NT2/D1 (cell line): ENCODE data around the gene CDK16.

Experiments
- DNase-seq: peaks from one replicate; pipeline ENCODE4 v3.0.0-alpha.2; 2011; ENCODE audit warnings: low read depth, low spot score
- H3K27me3 ChIP-seq: 2 replicates; pipeline ENCODE4 v1.6.0; 2011; ENCODE audit warnings: mild to moderate bottlenecking; ENCODE audit not compliant: insufficient read length, insufficient read depth
- H3K36me3 ChIP-seq: 2 replicates; pipeline ENCODE4 v1.6.1; 2011; ENCODE audit warnings: mild to moderate bottlenecking, low read length, mixed read lengths; ENCODE audit not compliant: insufficient read depth, insufficient read length
- H3K4me1 ChIP-seq: 2 replicates; pipeline ENCODE4 v1.5.1; 2011; ENCODE audit not compliant: insufficient read depth, insufficient read length
- H3K4me3 ChIP-seq: 2 replicates; pipeline ENCODE4 v1.5.1; 2011; ENCODE audit warnings: low read depth; ENCODE audit not compliant: insufficient read length
- H3K9ac ChIP-seq: 2 replicates; pipeline ENCODE4 v1.6.0; 2011; ENCODE audit warnings: low read depth; ENCODE audit not compliant: insufficient read length
- H3K9me3 ChIP-seq: 2 replicates; pipeline ENCODE4 v1.5.1; 2011; ENCODE audit warnings: mild to moderate bottlenecking, low read length; ENCODE audit not compliant: insufficient read depth
- SUZ12 ChIP-seq: IDR thresholded peaks from 2 replicates; pipeline ENCODE4 v1.6.1; 2011; ENCODE audit not compliant: insufficient read length, insufficient read depth; ENCODE audit errors: extremely low read depth
- YY1 ChIP-seq: IDR thresholded peaks from 2 replicates; pipeline ENCODE4 v1.6.1; 2011; ENCODE audit not compliant: insufficient read length, insufficient read depth
- ZNF274 ChIP-seq: IDR thresholded peaks from 2 replicates; pipeline ENCODE4 v1.6.1; 2011; ENCODE audit warnings: mild to moderate bottlenecking, low read depth, low read length

CDK16 gene

DNA sequence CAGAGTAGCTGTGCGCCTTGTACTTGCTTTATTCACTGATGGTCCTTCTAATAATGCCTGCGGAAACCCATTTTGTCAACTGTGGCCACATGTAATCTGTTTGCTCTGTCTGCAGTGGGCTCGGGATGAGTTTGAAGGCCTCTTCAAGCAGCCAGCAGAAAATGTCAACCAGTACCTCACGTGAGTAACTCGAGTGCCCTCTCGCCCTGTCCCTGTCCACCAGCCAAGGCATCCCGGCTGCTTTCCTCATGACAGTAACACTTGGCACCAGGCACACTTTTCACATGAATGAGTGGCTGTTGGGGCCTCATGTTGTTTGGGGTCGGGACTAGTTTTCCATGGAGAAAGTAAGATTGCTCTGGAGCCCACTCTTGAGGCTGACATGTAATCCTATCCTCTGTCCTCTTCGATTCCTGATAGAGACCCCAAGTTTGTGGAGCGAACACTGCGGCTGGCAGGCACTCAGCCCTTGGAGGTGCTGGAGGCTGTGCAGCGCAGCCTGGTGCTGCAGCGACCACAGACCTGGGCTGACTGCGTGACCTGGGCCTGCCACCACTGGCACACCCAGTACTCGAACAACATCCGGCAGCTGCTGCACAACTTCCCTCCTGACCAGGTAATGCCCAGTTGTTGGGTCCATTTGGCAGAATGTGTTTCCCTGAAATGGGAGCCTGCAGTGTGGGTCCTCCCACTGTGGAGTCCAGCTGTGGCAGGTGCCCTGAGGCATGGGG lies 8.8 kb upstream of the CDK16 start:
- no peak overlapping the region for H3K9ac ChIP-seq
- H3K4me1 ChIP-seq, result peaks cover 10% of the 10 kb centered on the region
- no peak overlapping the region for H3K4me3 ChIP-seq
- no peaks in the 10 kb centered on the region for H3K27me3 ChIP-seq
- no peaks in the 10 kb centered on the region for H3K9me3 ChIP-seq
- no peak for DNase-seq
- TF ChIP-seq SUZ12 (no peak), ZNF274 (no peak), YY1 (no peak)
- peaks cover 97% of the 10 kb centered on the region for H3K36me3 ChIP-seq

DNA sequence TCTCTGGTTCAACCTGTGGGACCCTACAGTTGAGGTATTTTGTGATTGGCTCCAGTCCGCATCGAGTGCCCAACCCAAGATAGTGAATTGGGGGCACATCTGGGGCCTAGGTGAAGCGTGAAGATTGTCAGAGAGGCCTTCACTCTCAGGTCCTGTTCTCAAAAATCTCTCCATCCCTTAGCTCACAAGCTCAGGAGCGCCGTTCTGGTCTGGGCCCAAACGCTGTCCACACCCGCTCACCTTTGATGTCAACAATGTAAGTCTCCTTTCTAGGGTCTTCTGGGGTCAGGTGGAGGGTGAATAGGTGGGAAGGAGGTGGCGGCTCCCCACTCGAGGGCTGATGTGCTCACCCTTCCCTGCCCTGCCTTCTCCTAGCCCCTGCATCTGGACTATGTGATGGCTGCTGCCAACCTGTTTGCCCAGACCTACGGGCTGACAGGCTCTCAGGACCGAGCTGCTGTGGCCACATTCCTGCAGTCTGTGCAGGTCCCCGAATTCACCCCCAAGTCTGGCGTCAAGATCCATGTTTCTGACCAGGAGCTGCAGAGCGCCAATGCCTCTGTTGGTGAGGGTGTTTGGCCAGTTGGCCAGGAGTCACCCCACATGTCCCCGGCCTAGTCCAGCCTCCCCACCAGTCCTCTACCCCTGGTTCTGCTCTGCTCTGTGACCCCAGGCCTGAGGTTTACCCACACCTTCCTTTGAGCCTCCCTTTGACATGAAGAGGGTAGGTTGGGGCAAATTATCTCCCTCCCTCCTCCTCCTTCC lies 7.6 kb upstream of the CDK16 start:
- Histone ChIP-seq H3K9ac (no peak overlapping the region), H3K36me3 (peaks cover 98% of the 10 kb centered on the region), H3K4me1 (peaks cover 17% of the 10 kb centered on the region), H3K4me3 (no peak overlapping the region), H3K27me3 (no peaks in the 10 kb centered on the region), H3K9me3 (no peaks in the 10 kb centered on the region)
- TF ChIP-seq YY1 (no peak), SUZ12 (no peak)
- DNase-seq, result no peak

DNA sequence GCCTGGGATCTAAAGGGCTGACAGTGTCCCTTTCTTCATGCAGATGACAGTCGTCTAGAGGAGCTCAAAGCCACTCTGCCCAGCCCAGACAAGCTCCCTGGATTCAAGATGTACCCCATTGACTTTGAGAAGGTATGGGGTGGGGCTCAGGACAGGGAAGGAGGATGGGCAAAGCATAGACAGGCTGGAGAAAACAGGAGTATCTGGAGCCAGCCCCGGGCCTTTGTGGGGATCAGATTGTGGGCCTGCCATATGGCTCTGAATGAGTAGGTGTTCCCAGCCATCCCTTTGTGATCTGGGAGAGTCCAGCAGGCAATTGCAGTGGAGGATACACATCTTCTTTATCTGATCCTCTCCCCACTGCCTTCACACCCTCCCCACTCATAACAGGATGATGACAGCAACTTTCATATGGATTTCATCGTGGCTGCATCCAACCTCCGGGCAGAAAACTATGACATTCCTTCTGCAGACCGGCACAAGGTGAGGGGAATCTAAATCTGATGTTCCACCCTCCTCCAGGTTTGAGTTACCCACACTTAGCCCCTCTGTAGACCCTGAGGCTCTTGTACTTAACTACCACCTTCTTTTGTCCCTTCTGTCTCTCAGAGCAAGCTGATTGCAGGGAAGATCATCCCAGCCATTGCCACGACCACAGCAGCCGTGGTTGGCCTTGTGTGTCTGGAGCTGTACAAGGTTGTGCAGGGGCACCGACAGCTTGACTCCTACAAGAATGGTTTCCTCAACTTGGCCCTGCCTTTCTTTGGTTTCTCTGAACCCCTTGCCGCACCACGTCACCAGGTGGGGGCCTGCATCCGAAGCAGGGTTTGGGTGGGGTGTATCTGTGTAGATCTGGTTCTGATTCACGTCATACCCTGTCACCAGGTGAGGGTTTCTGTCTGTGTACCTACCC lies 5.8 kb upstream of the CDK16 start:
- no peak overlapping the region for H3K4me3 ChIP-seq
- no peak for TF ChIP-seq YY1
- TF ChIP-seq ZNF274, result no peak
- no peak for TF ChIP-seq SUZ12
- no peak for DNase-seq
- no peaks in the 10 kb centered on the region for H3K27me3 ChIP-seq
- H3K36me3 ChIP-seq, result peaks cover 90% of the 10 kb centered on the region
- H3K9me3 ChIP-seq, result no peaks in the 10 kb centered on the region
- H3K9ac ChIP-seq, result no peak overlapping the region
- peaks cover 21% of the 10 kb centered on the region for H3K4me1 ChIP-seq

DNA sequence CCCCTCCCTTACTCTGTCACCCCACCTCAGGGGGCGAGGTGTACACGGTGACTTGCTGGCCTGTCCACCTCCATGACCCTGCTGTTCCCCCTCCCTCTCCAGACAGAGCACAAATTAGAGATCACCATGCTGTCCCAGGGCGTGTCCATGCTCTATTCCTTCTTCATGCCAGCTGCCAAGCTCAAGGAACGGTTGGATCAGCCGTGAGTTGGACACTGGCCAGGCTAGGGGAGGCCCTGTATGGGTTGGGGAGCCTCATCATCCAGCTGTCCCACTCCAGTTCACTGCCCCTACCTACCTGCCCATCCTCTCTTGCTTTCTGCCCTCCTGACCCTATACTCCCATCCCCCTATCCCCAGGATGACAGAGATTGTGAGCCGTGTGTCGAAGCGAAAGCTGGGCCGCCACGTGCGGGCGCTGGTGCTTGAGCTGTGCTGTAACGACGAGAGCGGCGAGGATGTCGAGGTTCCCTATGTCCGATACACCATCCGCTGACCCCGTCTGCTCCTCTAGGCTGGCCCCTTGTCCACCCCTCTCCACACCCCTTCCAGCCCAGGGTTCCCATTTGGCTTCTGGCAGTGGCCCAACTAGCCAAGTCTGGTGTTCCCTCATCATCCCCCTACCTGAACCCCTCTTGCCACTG lies 3.9 kb upstream of the CDK16 start:
- no peak for DNase-seq
- no peaks in the 10 kb centered on the region for H3K27me3 ChIP-seq
- TF ChIP-seq ZNF274, result no peak
- TF ChIP-seq YY1, result no peak
- TF ChIP-seq SUZ12, result no peak
- H3K9ac ChIP-seq, result no peak overlapping the region
- no peaks in the 10 kb centered on the region for H3K9me3 ChIP-seq
- no peak overlapping the region for H3K4me3 ChIP-seq
- peaks cover 74% of the 10 kb centered on the region for H3K36me3 ChIP-seq
- H3K4me1 ChIP-seq, result peaks cover 21% of the 10 kb centered on the region

DNA sequence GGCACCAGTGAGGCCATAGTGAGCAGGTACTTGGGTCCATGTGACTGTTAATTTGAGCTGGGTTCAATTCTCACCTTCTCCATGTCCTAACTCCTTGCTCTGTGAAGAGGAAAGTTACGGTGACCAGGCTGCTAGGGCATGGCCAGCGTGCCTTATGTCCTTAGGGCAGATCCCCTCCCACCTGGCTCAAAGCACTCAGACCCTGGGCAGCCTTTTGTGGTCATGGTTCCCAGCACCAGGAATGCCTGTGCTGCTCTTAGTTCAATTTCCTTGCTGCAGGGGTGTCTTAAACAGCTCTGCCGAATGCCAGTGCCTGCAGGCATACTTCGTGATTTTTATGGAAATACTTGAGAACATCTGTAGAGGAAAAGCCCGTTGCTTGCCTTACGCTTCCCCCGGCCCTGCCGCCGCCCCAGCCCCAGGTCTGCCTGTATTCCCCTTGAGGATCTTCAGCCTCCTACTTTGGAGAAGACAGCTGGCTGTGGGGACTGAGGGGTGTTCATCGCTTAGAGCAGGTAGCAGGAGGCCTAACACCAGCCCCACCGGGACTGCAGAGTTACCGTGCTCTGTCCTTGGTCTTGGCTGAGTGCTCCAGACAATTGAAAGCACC lies 3.1 kb upstream of the CDK16 start:
- Histone ChIP-seq H3K9me3 (no peaks in the 10 kb centered on the region), H3K4me3 (no peak overlapping the region), H3K4me1 (peaks cover 25% of the 10 kb centered on the region), H3K36me3 (peaks cover 73% of the 10 kb centered on the region), H3K9ac (no peak overlapping the region), H3K27me3 (no peaks in the 10 kb centered on the region)
- TF ChIP-seq ZNF274 (no peak), YY1 (no peak), SUZ12 (no peak)
- no peak for DNase-seq

DNA sequence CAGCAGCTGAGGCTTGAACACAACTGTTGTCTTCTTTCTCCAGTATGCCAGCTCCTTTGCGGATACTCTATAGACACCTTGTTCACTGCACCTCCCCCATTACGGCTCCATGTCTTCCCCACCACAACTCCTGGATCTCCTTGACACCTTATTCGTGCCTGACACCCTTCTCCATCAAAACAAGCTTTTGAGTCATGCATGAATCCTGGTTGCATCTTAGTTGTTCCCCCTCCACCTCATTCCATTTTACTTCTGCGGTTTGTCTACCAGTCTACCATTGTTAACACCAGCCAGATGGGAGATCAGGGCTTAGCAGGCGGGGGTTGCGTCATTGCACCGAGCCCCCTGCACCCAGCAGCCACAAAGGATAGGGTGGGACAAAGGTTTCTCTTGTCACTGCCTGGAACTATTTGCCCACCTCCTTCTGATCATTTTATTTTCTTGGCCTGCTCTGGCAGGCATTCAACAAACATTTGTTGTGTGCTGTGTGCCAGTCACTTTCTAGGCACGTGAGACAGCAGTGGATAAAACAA lies 2.0 kb upstream of the CDK16 start:
- no peaks in the 10 kb centered on the region for H3K9me3 ChIP-seq
- no peak overlapping the region for H3K4me3 ChIP-seq
- TF ChIP-seq YY1, result no peak
- TF ChIP-seq SUZ12, result no peak
- no peak for TF ChIP-seq ZNF274
- peaks cover 25% of the 10 kb centered on the region for H3K4me1 ChIP-seq
- no peak overlapping the region for H3K9ac ChIP-seq
- H3K27me3 ChIP-seq, result no peaks in the 10 kb centered on the region
- DNase-seq, result no peak
- H3K36me3 ChIP-seq, result peaks cover 72% of the 10 kb centered on the region
